DND-41 (cell line): Measurements from ENCODE around the gene FAM107B.

Experiments used
- ATAC-seq: fragments of 200-7000 bp; cut with Tn5 transposase; 3 replicates; pipeline ENCODE4 v1.9.1; 2021; ENCODE audit warnings: low read depth; ENCODE audit not compliant: insufficient read depth
- DNase-seq: peaks from one replicate; pipeline ENCODE4 v3.0.0-alpha.2; 2020
- H2AFZ ChIP-seq: 2 replicates; pipeline ENCODE4 v1.6.0; 2012; ENCODE audit warnings: low read depth, low read length
- H3K27ac ChIP-seq: 2 replicates; pipeline ENCODE4 v1.5.1; 2012; ENCODE audit warnings: low read length, inconsistent platforms
- H3K27me3 ChIP-seq: fragments of 200-600 bp; sonication (generic); 2 replicates; pipeline ENCODE4 v1.6.0; 2012; ENCODE audit warnings: low read length, mild to moderate bottlenecking, inconsistent platforms; ENCODE audit not compliant: insufficient read depth, poor library complexity
- H3K36me3 ChIP-seq: 2 replicates; pipeline ENCODE4 v1.5.1; 2012; ENCODE audit warnings: low read length, inconsistent platforms; ENCODE audit not compliant: insufficient read depth
- H3K4me1 ChIP-seq: 2 replicates; pipeline ENCODE4 v1.5.1; 2012; ENCODE audit warnings: mild to moderate bottlenecking, low read length; ENCODE audit not compliant: insufficient read depth
- H3K4me2 ChIP-seq: 2 replicates; pipeline ENCODE4 v1.6.0; 2012; ENCODE audit warnings: mild to moderate bottlenecking, moderate library complexity, low read length, inconsistent platforms; ENCODE audit not compliant: insufficient read depth
- H3K4me3 ChIP-seq, 2 experiments: fragments of 200-600 bp in 1 of 2; shearing (Covaris generic) in 1 of 2; 2 replicates each; pipeline ENCODE4 v1.5.1; 2012 to 2016; ENCODE audit warnings: inconsistent platforms in 2 of 2, low read length in 2 of 2, mild to moderate bottlenecking in 2 of 2, low read depth in 1 of 2, moderate library complexity in 1 of 2
- H3K79me2 ChIP-seq: 2 replicates; pipeline ENCODE4 v1.6.0; 2012; ENCODE audit warnings: low read length, inconsistent platforms; ENCODE audit not compliant: insufficient read depth
- H3K9ac ChIP-seq: 2 replicates; pipeline ENCODE4 v1.6.0; 2012; ENCODE audit warnings: low read depth, mild to moderate bottlenecking, inconsistent platforms, low read length, moderate library complexity
- H3K9me3 ChIP-seq: 2 replicates; pipeline ENCODE4 v1.5.1; 2012; ENCODE audit warnings: low read length, moderate library complexity, mild to moderate bottlenecking, inconsistent platforms; ENCODE audit not compliant: insufficient read depth, severe bottlenecking
- H4K20me1 ChIP-seq: 2 replicates; pipeline ENCODE4 v1.6.0; 2012; ENCODE audit warnings: low read length; ENCODE audit not compliant: insufficient read depth
- EZH2 ChIP-seq: IDR thresholded peaks from 3 replicates; pipeline ENCODE4 v1.6.1; 2012; ENCODE audit warnings: borderline replicate concordance, low read depth, mild to moderate bottlenecking, moderate library complexity, low read length, inconsistent platforms; ENCODE audit not compliant: severe bottlenecking
- TF ChIP-seq, protein P1 (sequence below): IDR thresholded peaks from 2 replicates; pipeline ENCODE4 v1.5.1; 2012; ENCODE audit warnings: borderline replicate concordance, low read length, moderate library complexity, mild to moderate bottlenecking; ENCODE audit not compliant: poor library complexity, severe bottlenecking; ENCODE audit errors: extremely low read depth

FAM107B gene

GRCh38 chr10:14523286-14523685 is 251.4 kb downstream of the FAM107B start:
- DNase-seq, result no peak
- Histone ChIP-seq H4K20me1 (no peaks in the 10 kb centered on the region), H3K36me3 (no peaks in the 10 kb centered on the region), H3K27ac (no peak overlapping the region), H3K4me1 (no peaks in the 10 kb centered on the region), H3K4me2 (no peak overlapping the region), H3K27me3 (peaks cover 9% of the 10 kb centered on the region), H3K9me3 (no peaks in the 10 kb centered on the region), H3K79me2 (no peaks in the 10 kb centered on the region), H3K4me3 (no peak overlapping the region), H3K9ac (no peak overlapping the region), H2AFZ (no peak overlapping the region)
- no peak for TF ChIP-seq EZH2
- TF ChIP-seq, protein P1, sequence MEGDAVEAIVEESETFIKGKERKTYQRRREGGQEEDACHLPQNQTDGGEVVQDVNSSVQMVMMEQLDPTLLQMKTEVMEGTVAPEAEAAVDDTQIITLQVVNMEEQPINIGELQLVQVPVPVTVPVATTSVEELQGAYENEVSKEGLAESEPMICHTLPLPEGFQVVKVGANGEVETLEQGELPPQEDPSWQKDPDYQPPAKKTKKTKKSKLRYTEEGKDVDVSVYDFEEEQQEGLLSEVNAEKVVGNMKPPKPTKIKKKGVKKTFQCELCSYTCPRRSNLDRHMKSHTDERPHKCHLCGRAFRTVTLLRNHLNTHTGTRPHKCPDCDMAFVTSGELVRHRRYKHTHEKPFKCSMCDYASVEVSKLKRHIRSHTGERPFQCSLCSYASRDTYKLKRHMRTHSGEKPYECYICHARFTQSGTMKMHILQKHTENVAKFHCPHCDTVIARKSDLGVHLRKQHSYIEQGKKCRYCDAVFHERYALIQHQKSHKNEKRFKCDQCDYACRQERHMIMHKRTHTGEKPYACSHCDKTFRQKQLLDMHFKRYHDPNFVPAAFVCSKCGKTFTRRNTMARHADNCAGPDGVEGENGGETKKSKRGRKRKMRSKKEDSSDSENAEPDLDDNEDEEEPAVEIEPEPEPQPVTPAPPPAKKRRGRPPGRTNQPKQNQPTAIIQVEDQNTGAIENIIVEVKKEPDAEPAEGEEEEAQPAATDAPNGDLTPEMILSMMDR, result no peak
- ATAC-seq, result no peak

DNA sequence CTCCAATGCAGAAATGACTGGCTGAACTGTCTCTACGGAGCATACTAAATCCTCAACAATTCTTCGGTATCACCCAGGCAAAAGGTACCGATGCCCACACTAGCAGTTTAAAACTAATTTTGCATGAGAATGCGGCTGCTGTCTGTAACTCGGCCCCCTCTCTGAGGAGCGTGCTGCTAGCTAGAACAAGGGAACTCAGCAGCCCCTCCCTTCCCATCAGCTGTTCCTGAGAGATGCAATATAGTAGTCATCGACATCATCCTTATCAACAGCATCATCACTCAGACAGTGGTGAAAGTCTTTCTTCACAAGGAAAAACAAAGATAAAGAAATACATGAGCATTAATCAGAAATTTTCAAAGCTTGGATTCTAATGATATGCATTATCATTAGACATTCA is 254.9 kb downstream of the FAM107B start:
- ATAC-seq (no peak), DNase-seq (no peak)
- H3K79me2 ChIP-seq, result no peaks in the 10 kb centered on the region
- no peaks in the 10 kb centered on the region for H3K4me1 ChIP-seq
- TF ChIP-seq, protein P1, result no peak
- TF ChIP-seq EZH2, result no peak
- H3K36me3 ChIP-seq, result no peaks in the 10 kb centered on the region
- H3K27ac ChIP-seq, result no peak overlapping the region
- H4K20me1 ChIP-seq, result no peaks in the 10 kb centered on the region
- H3K27me3 ChIP-seq, result peaks cover 9% of the 10 kb centered on the region
- no peak overlapping the region for H3K4me2 ChIP-seq
- H3K4me3 ChIP-seq, result no peak overlapping the region
- H3K9me3 ChIP-seq, result no peaks in the 10 kb centered on the region
- no peak overlapping the region for H2AFZ ChIP-seq
- H3K9ac ChIP-seq, result no peak overlapping the region

DNA sequence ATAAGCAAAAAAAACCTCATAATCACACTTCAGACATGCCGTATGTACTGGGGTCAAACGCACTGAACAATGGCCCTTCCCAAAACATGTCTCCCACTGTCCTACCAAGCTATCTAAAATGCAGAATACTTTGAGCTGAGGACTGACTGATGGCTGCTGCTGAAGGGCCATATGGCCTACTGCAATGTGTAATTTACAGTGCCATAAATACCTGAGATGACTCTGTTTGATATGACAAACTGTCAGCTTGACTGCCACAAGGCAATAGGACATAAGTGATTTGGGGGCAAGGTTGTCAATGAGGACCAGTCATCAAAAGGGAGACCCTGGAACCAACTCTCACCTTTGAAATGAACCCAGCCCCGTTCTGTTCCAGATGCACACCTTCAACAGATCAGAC is 256.5 kb downstream of the FAM107B start:
- no peak overlapping the region for H2AFZ ChIP-seq
- H3K4me2 ChIP-seq, result no peak overlapping the region
- H3K9ac ChIP-seq, result no peak overlapping the region
- no peaks in the 10 kb centered on the region for H4K20me1 ChIP-seq
- no peaks in the 10 kb centered on the region for H3K9me3 ChIP-seq
- no peak for ATAC-seq
- H3K36me3 ChIP-seq, result no peaks in the 10 kb centered on the region
- H3K27me3 ChIP-seq, result peaks cover 9% of the 10 kb centered on the region
- no peak for DNase-seq
- H3K27ac ChIP-seq, result no peak overlapping the region
- H3K79me2 ChIP-seq, result no peaks in the 10 kb centered on the region
- H3K4me1 ChIP-seq, result no peaks in the 10 kb centered on the region
- no peak for TF ChIP-seq EZH2
- TF ChIP-seq, protein P1, result no peak
- no peak overlapping the region for H3K4me3 ChIP-seq

- Histone ChIP-seq H4K20me1 (no peaks in the 10 kb centered on the region), H3K9me3 (no peaks in the 10 kb centered on the region)
- ATAC-seq, result no peak
These were observed 261.6 kb downstream of the FAM107B start for GRCh38 chr10:14513123-14513522.

More at GRCh38 chr10:14513123-14513522, 261.6 kb downstream of the FAM107B start:
- Histone ChIP-seq H3K79me2 (no peaks in the 10 kb centered on the region), H3K27ac (no peak overlapping the region), H3K36me3 (no peaks in the 10 kb centered on the region), H3K4me2 (no peak overlapping the region), H3K4me1 (no peaks in the 10 kb centered on the region), H3K27me3 (no peaks in the 10 kb centered on the region), H3K4me3 (no peak overlapping the region), H2AFZ (no peak overlapping the region), H3K9ac (no peak overlapping the region)
- no peak for DNase-seq
- TF ChIP-seq EZH2, result no peak
- TF ChIP-seq, protein P1, result no peak
